ENCODE data around the gene FAM229B. TPM values are rescaled to one million over a fixed set of nuclear protein-coding genes. Genes with fewer than 3 reads are reported as not detected.

The FAM229B gene
- 3.6 and 13.0 TPM in 2 replicates for total RNA-seq

- no peaks in the 10 kb centered on the region for H3K27me3 ChIP-seq (ENCODE audit: control insufficient read depth, insufficient read depth, low read length)
- H3K4me3 ChIP-seq (ENCODE audit: low read depth, low read length): peak within 1 kb of the TSS; percentile 81
These were observed at the start of gene FAM229B, which contains the start of gene TUBE1 for GRCh38 chr6:112087136-112087911. FAM229B (plus strand) TSS chr6:112087591; CDS start chr6:112099284, 11,693 bp downstream. TUBE1 (minus strand) TSS chr6:112087482; CDS start chr6:112087434, 48 bp downstream.

GRCh38 chr6:112037783-112038216 lies 49.6 kb upstream of the FAM229B start:
- Histone ChIP-seq H3K36me3 (ENCODE audit: control insufficient read depth, insufficient read depth, low read length) (no peaks in the 10 kb centered on the region), H3K27me3 (ENCODE audit: control insufficient read depth, insufficient read depth, low read length) (no peaks in the 10 kb centered on the region), H3K4me3 (ENCODE audit: low read depth, low read length) (no peak overlapping the region)
- no peak for TF ChIP-seq CTCF (IDR thresholded peaks at IDR 0.05; ENCODE audit: insufficient read depth, low read length, poor library complexity, severe bottlenecking)
- DNase-seq (ENCODE audit: low read depth): peak; percentile 91

More at GRCh38 chr6:112087136-112087911, at the start of gene FAM229B, which contains the start of gene TUBE1:
- H3K36me3 ChIP-seq (ENCODE audit: control insufficient read depth, insufficient read depth, low read length): no peaks in the 10 kb centered on the region
- peak; percentile 97 for DNase-seq (ENCODE audit: low read depth)
- no peak for TF ChIP-seq CTCF (IDR thresholded peaks at IDR 0.05; ENCODE audit: insufficient read depth, low read length, poor library complexity, severe bottlenecking)

- H3K4me3 ChIP-seq (ENCODE audit: low read depth, low read length): no peak overlapping the region
- H3K36me3 ChIP-seq (ENCODE audit: control insufficient read depth, insufficient read depth, low read length): no peaks in the 10 kb centered on the region
- no peak for TF ChIP-seq CTCF (IDR thresholded peaks at IDR 0.05; ENCODE audit: insufficient read depth, low read length, poor library complexity, severe bottlenecking)
- H3K27me3 ChIP-seq (ENCODE audit: control insufficient read depth, insufficient read depth, low read length): no peaks in the 10 kb centered on the region
- DNase-seq (ENCODE audit: low read depth): no peak
These were observed 49.1 kb upstream of the FAM229B start for GRCh38 chr6:112038268-112038667.

- Histone ChIP-seq H3K4me3 (ENCODE audit: low read depth, low read length) (no peak overlapping the region), H3K36me3 (ENCODE audit: control insufficient read depth, insufficient read depth, low read length) (no peaks in the 10 kb centered on the region), H3K27me3 (ENCODE audit: control insufficient read depth, insufficient read depth, low read length) (no peaks in the 10 kb centered on the region)
- TF ChIP-seq CTCF (IDR thresholded peaks at IDR 0.05; ENCODE audit: insufficient read depth, low read length, poor library complexity, severe bottlenecking): no peak
- DNase-seq (ENCODE audit: low read depth): no peak
These were observed 48.5 kb upstream of the FAM229B start for GRCh38 chr6:112038756-112039430.

GRCh38 chr6:112039431-112039770 lies 48.0 kb upstream of the FAM229B start:
- H3K4me3 ChIP-seq (ENCODE audit: low read depth, low read length): no peak overlapping the region
- no peak for DNase-seq (ENCODE audit: low read depth)

More at GRCh38 chr6:112039431-112039770, 48.0 kb upstream of the FAM229B start:
- H3K27me3 ChIP-seq (ENCODE audit: control insufficient read depth, insufficient read depth, low read length): no peaks in the 10 kb centered on the region
- no peaks in the 10 kb centered on the region for H3K36me3 ChIP-seq (ENCODE audit: control insufficient read depth, insufficient read depth, low read length)
- no peak for TF ChIP-seq CTCF (IDR thresholded peaks at IDR 0.05; ENCODE audit: insufficient read depth, low read length, poor library complexity, severe bottlenecking)
